Measurements from ENCODE around the gene IFT122.

Gene IFT122

GRCh38 chr3:129517516-129517915 is 77.5 kb downstream of the IFT122 start:
- no peak for DNase-seq (ENCODE audit: low read depth)
- TF ChIP-seq, protein P1, sequence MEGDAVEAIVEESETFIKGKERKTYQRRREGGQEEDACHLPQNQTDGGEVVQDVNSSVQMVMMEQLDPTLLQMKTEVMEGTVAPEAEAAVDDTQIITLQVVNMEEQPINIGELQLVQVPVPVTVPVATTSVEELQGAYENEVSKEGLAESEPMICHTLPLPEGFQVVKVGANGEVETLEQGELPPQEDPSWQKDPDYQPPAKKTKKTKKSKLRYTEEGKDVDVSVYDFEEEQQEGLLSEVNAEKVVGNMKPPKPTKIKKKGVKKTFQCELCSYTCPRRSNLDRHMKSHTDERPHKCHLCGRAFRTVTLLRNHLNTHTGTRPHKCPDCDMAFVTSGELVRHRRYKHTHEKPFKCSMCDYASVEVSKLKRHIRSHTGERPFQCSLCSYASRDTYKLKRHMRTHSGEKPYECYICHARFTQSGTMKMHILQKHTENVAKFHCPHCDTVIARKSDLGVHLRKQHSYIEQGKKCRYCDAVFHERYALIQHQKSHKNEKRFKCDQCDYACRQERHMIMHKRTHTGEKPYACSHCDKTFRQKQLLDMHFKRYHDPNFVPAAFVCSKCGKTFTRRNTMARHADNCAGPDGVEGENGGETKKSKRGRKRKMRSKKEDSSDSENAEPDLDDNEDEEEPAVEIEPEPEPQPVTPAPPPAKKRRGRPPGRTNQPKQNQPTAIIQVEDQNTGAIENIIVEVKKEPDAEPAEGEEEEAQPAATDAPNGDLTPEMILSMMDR (IDR thresholded peaks at IDR 0.05; ENCODE audit: insufficient read depth, low read depth, low read length, missing control alignments), result no peak
- H3K4me3 ChIP-seq (ENCODE audit: low read depth, low read length), result no peak overlapping the region

GRCh38 chr3:129518038-129518561 is 78.1 kb downstream of the IFT122 start:
- TF ChIP-seq, protein P1 (IDR thresholded peaks at IDR 0.05; ENCODE audit: insufficient read depth, low read depth, low read length, missing control alignments), result no peak
- DNase-seq (ENCODE audit: low read depth), result no peak
- no peak overlapping the region for H3K4me3 ChIP-seq (ENCODE audit: low read depth, low read length)

GRCh38 chr3:129518581-129518980 is 78.6 kb downstream of the IFT122 start:
- DNase-seq (ENCODE audit: low read depth), result no peak
- H3K4me3 ChIP-seq (ENCODE audit: low read depth, low read length), result no peak overlapping the region
- TF ChIP-seq, protein P1 (IDR thresholded peaks at IDR 0.05; ENCODE audit: insufficient read depth, low read depth, low read length, missing control alignments), result no peak

GRCh38 chr3:129519449-129519848 is 79.4 kb downstream of the IFT122 start:
- H3K4me3 ChIP-seq (ENCODE audit: low read depth, low read length), result no peak overlapping the region
- TF ChIP-seq, protein P1 (IDR thresholded peaks at IDR 0.05; ENCODE audit: insufficient read depth, low read depth, low read length, missing control alignments), result no peak
- no peak for DNase-seq (ENCODE audit: low read depth)

DNA sequence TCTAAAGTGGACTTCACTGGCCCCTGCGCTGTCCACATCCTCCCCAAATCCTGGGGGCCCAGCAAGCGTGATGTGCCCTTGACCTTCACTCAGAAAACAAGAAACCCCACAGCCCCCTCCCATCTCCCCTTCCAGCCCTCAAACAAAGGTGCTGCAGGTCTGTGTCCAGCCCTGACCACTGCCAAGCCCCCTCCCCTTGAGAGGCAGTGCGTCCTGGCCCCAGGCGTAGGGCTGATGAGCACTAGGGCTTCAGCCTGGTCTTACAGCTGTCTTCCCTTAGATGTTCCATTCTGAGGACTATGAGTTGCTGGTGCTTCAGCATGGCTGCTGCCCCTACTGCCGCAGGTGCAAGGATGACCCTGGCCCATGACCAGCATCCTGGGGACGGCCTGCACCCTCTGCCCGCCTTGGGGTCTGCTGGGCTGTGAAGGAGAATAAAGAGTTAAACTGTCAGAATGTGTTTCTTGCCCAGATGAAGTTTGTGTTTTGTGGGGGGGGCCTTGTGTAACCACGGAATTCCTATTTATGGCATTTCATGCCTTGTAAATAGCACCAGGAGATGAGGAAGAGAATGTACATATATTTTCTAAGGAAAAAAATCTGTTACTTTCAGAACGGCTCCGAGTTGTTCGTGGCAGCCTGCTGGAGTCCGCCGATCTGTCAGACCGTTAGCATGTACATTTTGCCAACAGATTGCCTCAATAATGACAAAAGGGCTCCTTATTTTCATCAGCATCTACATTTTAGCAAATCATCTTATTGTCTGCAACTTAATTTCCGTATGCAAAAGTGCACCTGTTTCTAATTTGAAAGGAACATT is 80.1 kb downstream of the IFT122 start:
- TF ChIP-seq, protein P1 (IDR thresholded peaks at IDR 0.05; ENCODE audit: insufficient read depth, low read depth, low read length, missing control alignments), result no peak
- no peak for DNase-seq (ENCODE audit: low read depth)
- no peak overlapping the region for H3K4me3 ChIP-seq (ENCODE audit: low read depth, low read length)

DNA sequence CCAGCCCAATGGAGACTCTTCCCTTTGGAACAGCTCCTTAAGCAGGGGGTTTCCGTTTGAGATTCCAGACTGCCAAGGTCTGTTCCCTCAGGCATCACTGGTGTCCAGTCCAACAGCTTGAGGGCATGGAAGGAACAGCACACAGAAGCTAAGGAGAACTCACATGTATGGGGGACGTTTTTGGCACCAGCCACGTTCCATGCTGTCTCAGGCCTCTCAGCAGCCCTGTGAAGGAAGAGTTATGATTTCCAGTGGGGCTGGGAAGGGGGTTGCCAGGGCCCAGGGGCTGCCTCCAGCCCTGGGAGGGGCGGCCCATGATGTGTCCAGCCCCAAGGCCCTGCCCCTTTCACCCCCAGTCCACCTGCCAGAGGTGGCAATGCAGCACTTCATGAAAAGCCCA is 80.9 kb downstream of the IFT122 start:
- H3K4me3 ChIP-seq (ENCODE audit: low read depth, low read length), result no peak overlapping the region
- TF ChIP-seq, protein P1 (IDR thresholded peaks at IDR 0.05; ENCODE audit: insufficient read depth, low read depth, low read length, missing control alignments), result no peak
- no peak for DNase-seq (ENCODE audit: low read depth)
